Mammary epithelial cell (primary cell): ENCODE results near the gene MYBBP1A.

Experiments used
- EZH2 ChIP-seq: IDR thresholded peaks from 2 replicates; pipeline ENCODE4 v1.6.1; 2012; ENCODE audit warnings: low read length, inconsistent platforms, borderline replicate concordance
- TF ChIP-seq, protein P1 (sequence below), 2 donors: IDR thresholded peaks in 1 of 2; conservative IDR thresholded peaks in 1 of 2; 2 replicates each; pipeline ENCODE4 v1.5.1; 2011 to 2012; ENCODE audit warnings: inconsistent platforms in 2 of 2, low read length in 2 of 2, mild to moderate bottlenecking in 2 of 2, control low read depth in 1 of 2, low read depth in 1 of 2; ENCODE audit not compliant: insufficient read depth in 1 of 2; ENCODE audit errors: extremely low read depth in 1 of 2

DNA sequence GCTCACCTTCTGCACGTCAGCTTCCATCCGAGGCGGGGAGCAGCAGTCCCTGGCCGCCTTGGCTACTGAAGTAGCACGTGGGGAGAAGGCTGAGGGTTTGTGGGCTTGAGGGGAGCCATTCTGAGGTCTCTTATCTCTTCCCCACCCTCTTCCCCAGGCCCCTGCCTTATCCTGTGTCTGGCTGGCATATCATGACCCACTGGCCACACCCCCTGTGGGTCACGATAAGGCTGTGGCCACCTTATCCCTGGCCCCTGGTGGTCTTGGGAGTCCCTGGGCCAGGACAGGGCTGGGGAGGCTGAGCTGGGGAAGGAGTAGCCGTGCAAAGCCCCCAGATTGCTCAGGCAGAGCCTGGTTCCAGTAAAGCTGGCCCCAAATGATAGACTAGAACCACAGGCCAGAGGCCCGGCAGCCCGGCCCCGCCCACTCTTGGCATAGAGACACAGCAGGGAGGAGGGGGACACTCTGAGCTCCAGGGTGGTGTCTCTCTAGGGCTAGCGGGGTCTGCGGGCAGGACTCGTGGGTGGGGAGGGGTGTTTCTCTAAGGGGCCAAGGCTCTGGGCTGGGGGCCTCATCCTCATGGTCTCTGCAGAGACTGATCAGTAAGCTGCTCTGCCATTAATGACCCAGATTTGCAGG lies 48.9 kb downstream of the MYBBP1A start:
- TF ChIP-seq, protein P1, sequence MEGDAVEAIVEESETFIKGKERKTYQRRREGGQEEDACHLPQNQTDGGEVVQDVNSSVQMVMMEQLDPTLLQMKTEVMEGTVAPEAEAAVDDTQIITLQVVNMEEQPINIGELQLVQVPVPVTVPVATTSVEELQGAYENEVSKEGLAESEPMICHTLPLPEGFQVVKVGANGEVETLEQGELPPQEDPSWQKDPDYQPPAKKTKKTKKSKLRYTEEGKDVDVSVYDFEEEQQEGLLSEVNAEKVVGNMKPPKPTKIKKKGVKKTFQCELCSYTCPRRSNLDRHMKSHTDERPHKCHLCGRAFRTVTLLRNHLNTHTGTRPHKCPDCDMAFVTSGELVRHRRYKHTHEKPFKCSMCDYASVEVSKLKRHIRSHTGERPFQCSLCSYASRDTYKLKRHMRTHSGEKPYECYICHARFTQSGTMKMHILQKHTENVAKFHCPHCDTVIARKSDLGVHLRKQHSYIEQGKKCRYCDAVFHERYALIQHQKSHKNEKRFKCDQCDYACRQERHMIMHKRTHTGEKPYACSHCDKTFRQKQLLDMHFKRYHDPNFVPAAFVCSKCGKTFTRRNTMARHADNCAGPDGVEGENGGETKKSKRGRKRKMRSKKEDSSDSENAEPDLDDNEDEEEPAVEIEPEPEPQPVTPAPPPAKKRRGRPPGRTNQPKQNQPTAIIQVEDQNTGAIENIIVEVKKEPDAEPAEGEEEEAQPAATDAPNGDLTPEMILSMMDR (conservative IDR thresholded peaks at IDR 0.05 in 1 of 2, IDR thresholded peaks at IDR 0.05 in 1 of 2; ENCODE audit: extremely low read depth in 1 of 2, insufficient read depth in 1 of 2, low read depth in 1 of 2, low read length in 2 of 2): no peak
- no peak for TF ChIP-seq EZH2
